NCI-H774 (cell line): Measurements from ENCODE around the gene SSH3.

Experiments used
- DNase-seq: peaks from one replicate; lab custom pipeline; 2025; lab: John Stamatoyannopoulos, UW

SSH3 gene

DNA sequence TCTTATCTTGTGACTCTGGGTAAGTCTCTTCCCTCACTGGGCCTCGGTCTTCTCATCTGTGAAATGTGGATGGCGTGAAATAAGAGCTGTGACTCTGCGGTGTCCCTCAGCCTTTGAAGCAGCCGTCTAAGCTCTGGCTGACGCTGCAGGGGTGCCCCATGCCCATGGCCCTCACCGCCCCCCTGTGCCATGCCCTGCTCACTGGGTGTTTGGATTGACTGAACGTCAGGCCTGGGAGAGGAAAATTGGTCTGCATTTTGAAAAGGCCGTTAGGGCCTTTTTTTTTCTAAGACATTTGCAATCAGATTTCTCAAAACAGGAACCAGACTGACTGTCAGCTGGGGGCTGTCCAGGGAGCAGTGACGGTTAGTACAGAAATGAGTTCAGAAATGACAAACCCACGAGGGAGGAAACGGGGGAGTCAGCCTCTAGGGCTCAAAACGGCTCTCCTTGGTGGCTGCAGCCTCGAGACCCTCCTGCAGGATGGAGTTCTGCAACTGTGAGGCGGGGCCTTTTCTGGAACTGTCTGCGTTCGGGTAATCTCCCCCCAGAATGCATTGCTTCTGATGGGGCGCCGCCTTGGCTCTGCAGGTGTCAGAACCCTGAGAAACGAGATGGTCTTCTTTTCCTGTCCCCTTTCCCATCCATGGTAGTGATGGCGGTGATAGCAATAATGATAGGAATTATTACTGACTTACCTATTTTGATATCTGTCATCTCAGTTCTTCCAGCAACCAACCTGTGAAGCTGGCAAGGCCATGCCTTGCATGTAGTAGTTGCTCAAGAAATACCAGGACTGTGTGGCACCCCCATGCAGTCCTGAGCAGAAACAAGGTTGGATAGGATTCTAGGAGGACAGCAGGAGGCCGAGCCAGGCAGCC, 35.0 kb upstream of the SSH3 start:
- no peak for DNase-seq

DNA sequence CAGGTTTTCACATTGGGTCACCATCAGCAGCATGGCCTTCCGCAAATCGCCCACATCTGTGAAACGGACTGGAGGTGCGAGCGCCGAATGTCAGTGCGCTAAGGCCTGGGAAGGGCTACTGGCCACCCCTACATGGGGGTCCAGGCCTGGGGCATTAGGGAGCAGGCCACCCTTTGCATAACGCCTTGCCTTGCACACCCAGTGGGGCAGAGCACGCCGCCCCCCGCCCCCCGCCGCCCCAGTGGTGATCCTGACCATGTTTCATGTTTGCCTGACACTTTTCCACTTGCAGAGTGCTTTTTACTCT, 34.4 kb upstream of the SSH3 start:
- DNase-seq: no peak

DNA sequence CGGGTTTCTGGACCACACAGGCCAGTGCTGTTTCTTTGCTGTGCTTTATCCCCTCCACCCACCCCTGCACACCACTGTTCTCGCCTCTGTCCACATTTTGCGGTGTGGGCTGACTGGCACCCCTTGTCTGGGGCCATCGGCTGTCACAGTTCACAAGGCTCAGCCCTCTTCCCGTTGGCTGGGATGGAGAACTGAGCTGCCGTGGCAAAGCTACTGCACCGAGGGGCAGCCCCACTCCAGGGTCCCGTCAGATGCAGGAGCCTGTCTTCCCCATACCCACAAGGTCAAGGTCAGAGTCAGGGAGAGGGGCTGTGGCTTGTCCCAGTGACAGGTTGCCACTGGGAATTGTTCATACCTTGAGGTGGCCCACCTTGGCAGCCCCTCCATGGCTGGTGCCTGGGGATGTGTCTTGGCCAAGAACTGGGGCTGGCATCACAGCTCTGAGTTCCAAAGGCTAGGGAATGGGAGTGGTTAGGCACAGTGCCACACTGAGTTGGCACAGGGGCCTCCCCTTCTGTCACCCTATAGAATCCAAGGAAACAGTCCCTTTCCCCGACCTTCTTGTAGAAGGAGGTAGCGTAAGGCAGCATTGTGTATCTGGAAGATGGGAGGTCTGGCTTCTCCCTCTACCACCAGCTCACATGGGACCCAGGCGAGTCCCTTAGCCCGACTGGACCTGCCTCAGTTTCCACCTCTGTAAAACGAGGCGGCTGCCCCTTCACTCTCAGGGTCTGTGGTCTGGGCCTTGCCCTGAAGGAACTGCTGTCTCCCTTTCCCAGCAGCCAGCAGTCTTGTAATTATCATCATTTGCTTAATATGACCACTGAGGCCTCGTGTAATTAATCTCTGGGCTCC, 33.7 kb upstream of the SSH3 start:
- no peak for DNase-seq

DNA sequence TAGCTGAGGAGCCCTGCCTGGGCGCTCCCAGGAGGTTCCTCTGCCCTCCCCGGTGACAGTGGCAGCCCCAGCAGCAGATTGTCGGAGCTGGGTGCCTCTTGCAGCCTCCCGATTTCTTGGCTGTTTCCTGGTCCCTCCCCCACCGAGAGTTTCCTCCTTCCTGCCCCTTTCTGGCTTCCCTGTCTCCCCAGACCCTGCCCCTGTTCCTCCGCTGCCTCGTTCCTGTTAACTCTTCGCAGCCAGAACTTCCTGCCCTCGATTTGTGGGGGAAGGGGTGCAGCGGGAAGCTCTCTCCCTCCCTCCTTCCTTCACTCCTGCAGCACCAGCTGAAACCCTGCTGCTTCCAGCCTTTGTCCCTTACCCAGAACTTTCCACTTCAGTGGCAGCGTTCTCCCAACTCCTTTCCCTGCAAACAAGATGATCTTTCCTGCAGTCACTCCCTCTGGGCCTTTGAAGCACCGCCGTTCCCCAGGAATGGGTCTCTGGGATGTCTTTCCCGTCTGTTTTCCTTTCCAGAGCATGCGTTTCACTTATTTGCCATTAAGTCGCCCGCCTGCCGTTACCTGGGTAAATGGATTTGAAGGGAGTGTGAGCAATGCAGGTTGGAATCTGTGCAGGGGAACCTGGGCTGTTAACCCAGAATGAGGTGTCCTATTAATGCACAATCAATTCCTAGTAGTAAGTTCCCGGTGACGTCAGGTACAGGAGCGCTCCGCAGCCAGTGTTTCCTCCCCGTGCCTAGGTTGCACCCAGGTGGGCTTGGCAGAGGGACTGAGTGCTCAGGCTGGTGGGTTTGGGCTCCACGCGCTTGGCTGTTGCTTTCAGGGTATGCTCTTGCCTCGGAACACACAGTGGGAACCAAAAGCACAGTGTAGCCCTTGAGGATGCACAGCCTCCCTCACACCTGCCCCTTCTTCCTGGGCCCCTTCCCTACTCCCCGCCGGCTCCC, 32.8 kb upstream of the SSH3 start:
- DNase-seq: no peak

DNA sequence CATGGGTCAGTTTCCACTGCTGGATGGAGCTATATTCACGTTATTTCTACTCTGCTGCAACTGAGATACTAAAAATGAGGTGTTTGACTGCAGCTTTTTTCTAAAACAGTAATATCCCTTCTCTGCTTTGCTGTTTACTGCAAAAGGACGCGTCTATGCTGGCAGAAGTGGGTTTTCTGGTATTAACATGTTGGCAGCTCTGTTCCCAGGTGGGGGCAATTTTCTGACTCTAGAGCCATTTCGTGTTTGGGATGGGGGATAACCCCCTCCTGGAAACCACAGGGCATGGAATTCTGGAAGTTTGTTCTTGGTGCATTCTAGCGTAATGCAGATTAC, 32.2 kb upstream of the SSH3 start:
- no peak for DNase-seq

DNA sequence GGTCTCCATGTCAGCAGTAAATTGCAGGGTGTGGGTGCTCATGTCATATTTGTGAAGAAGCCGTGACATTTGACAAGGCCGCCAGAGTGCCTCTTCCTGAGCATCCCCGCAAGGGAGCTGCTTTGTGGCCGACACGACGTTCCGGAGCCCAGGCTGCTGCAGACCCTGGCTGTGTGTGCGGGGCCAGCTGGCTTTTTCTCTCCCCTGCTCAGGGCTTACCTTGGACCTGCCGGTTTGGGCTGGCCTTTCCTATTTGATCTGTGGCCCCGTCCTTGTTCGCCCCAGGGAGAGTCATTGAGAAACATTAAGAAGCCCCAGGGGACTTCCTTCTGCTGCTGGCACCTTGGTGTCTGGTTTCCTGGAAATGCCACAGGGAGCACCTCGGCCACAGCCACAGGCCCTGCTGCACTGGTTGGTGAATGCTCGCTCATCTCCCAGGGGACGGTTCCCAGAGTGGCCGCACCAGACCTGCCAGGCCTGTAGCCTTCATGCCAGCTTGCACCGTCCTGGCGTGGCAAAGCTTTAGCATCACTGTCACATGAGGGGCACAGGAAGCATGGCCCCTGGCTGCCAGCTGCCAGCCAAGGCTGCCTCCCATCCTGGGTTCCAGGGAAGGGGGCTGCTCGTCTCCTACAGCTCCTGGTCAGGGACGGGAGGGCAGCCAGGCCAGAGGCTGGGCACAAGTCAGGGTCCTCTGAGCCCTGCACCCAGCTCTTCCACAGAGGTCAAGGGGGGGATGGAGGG, 31.6 kb upstream of the SSH3 start:
- DNase-seq: no peak

DNA sequence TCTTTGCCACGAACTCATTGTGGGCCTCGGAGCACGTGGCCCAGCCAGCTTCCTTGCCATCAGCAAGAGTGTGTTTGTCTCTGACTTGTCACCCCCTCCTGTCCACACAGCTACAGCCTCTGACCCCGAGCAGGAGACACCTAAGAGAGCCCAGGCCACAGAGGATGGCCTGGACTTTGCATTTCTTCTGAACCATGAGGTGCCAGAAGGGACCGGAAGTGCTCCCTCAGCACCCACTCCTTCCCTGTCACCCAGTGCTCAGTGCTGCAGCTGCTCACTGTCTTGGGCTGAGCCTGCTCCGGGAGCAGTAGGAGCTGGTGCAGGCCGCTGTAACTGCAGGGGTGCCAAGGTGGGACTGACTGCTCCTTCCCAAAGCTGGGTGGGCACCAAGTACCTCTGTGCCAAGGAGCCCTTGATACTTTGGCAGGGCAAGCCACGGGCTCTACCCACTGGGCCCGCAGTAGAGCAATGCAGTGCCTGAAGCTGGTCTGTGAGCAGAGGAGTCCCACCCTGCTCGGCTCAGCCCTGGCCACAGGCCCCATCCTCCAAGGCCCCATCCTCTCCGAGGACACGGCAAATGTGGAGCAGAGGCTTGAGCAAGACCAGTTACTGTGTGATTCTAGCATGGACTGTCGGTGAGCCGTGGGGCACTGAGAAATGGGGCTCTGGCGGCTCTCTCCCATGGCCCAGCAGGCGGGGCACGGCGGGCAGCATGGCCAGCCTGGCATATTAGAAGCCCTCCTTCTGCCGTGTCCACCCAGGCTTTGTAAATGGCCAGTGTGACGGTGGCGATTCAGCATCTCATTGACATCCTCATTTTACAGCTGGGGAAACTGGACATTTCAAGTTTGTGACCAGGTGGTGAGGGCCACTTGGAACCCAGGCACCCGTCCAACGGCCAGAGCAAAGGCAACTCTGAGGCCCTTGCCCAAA, 30.7 kb upstream of the SSH3 start:
- no peak for DNase-seq

DNA sequence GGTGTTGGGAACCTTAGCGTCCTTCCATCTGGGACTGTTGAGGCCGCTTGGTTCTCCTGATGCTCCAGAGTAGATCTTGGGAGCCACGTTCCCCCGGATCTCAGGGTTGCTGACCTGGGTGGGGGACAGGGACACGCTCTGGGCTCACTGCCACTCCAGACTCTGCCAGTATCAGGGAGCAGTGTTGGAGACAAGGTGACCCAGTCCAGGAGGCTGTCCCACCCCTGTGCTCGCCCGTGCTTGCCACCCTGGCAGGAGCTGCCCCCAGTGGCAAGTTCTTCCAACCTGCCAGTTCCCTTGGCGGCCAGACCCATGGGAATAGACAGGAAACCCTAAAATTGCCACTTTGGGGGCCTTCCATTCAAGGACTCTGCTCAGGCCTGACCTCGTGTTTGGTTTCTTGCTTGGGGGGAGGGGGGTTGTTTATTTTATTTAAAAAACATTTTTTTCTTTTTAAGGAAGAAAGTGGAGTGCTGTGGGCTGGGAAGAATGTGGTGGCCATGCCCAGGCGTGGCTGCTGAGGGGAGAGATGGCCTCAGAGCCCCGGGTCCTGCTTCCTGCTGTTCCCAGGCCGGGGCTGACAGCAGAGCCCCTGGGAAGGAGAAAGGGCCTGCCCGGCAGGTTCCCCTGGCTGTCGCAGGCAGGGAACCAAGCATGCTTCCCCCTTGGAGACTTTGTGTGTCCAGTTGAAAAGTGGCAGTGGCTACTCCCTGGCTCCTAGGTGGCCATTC, 29.9 kb upstream of the SSH3 start:
- no peak for DNase-seq

DNA sequence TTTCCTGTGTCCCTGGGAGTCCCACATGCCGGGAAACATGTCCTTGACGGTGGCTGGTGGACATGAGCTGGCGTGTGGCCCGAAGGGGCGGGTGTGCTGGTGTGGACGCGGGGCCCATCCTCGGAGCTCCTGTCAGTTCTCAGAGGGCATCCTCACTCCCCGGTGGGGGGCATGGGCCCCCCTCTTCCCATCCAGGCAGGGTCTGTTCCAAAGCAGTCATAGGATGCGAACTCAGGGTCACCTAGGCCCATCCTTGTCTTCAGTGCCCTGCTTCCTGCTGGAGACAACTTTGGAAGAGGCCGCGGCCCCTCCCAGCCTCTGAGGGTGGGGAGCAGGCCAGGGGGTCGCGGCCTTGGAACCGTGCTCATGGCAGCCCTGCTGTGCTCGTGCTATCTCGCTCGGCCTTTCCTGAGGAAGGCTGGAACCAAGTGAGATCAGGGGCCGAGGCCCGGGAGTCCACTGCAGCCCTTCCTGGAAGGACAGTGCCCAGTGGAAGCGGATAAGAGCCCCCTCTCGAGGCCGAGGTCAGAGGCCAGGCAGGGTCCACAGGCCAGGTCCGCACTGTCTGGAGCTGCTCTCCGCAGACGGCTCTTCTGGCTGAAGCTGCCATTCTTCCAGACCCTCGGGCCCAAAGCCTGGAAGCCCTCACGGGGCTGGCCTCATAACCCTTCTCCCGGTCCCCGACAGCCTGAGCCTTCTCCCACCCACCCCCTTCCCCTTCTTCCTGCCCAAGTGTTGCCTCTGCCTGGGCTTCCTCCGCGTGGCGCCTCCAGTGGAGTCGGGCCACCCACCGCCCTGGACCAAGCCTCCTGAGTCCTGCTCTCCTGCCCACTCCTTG, 28.3 kb upstream of the SSH3 start:
- DNase-seq: no peak

DNA sequence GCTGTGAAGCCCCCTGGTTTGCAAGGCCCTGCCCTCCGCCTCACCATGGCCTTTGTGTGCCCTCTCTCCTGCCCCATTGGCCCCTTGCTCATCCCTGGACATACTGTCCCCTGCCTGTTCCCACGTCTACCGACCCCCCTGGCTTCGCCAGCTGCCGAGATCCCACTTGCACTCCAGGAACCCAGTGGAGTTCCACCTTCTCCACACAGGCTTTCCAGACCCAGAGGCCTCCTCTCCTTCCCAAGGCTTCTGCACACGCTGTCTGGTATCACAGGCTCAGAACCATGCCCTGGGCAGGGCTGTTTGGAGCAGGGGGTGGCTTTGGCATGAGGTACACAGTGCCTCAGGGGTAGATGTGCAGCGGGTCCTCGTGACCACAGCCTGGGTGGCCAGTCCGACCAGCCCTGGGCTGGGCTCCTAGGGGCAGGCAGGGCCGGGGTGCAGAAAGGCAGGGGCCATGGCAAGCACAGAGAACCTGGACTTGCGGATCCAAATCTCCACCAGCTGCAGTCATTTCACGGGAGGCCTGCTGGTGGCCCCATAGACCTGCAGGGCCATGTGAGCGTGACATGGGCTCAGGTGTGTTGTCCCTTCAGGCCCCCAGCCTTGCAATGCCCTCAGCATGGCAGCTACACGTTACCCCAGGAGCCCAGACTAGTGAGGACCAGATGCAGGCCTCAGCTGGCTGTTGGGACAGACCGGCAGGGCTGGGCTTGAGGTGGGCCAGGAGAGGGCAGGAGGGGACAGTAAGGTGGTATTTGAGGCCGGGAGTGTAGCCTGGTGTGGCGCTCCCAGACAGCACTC, 27.5 kb upstream of the SSH3 start:
- DNase-seq: no peak

DNA sequence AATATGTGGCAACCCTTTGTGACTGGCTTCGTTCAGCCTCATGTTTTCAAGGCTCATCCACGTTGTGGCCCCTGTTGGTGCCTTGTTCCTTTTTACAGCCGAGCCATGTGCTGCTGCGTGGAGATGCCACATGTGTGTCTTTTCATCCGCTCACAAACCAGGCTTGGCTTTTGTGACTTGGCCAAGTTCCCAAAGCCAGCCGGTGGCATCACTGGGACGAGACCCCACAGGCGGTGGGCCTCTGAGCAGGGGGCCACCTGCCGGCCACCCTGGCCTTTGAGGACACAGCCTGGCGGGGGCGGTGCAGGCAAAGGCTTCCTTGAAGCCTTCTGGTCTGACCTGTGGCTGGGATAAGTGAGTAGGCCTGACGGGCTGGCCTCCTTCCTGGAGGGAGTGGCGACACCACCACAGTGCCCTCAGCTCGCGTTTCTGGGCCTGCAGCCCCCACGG, 26.5 kb upstream of the SSH3 start:
- no peak for DNase-seq

DNA sequence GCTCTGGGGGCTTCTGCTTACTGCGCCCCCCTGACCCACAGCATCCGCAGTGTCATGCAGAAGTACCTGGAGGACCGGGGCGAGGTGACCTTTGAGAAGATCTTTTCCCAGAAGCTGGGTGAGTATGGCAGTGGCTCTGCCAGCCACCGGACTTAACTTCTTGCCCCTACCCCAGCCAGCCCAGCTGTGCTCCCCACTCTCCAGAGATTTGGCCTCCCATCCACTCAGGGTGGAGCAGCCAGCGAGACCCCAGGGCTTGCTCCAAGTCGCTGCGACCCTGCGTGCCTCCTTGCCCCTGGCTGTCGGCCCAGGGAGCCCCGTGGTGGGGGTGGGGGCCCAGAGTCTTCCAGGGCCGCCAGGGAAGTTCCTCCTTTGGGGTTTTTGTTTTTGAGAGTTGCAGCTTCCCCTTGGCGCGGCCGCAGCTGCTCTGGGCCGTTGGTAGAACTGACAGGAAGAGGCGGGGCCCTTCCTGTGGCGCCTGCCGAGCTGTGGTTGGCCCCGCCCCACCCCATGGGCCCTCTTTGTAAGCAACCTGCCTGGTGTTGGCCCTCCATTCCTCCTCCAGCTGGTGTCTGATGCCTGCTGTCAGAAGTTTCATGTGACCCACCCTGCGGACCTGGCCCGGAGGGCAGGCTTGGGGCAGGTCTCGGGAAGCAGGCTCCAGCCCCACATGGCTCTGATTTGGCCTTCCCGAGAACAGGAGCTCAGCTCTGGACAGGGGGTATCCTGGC, 25.9 kb upstream of the SSH3 start:
- peak; percentile 41 for DNase-seq

DNA sequence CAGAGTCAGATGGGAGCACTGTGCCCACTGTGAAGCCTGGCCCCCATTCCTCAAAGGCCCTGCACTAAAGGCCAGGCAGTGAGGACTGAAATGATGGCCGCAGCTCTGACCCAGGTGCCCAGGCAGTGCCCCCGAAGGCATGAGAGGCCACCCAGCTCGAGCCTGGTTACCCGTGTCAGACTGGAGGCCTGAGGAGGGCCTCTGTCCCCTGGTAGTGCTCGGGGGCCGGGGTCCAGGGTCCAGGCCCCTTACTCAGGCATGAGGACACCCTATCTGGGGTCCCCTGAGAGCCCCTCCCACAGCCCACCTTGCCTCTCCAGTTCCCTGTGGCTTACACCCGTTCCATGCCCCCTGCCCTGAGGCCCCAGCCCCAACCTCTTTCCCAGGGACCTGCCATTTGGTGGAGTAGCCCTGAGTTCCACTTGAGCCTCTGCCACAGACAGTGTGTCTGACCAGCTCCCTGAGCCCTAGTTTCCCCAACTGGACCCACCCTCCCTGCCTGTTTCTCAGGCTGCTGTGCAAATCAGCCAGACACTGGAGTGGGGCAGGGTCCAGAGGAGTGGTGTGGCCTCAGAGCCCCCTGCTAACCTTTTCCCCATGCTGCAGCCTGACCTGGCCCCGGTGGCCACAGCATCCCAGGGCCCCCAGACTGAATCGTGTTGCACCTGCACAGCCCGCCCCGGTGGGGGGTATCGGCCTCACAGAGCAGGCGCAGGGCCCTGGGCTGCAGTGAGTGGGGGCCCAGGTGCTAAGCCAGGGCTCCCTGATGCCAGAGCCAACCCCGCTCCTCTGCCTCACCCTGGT, 25.0 kb upstream of the SSH3 start:
- DNase-seq: no peak

DNA sequence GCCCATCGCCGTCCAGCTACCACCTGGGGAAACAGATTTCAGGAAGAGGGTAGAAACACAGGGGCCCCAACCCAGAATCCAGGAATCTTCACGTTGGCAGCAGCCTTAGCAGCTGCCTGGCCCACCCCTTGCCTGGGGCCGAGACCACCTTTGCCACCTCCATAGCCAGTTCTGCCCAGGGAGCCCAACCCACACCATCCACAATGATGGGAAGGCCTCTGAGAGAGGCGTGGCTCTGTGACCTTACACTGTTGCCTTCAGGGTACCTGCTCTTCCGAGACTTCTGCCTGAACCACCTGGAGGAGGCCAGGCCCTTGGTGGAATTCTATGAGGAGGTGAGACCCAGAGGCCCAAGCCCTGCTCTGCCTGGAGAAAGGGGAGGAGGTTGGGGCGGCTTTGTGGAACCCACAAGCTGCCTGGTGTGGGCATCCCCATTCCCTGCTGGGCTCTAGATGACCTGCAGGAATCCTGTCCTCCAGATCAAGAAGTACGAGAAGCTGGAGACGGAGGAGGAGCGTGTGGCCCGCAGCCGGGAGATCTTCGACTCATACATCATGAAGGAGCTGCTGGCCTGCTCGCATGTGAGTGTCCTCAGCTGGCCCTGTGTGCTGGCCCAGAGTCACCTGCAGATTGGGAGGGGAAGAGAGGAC, 24.3 kb upstream of the SSH3 start:
- no peak for DNase-seq

DNA sequence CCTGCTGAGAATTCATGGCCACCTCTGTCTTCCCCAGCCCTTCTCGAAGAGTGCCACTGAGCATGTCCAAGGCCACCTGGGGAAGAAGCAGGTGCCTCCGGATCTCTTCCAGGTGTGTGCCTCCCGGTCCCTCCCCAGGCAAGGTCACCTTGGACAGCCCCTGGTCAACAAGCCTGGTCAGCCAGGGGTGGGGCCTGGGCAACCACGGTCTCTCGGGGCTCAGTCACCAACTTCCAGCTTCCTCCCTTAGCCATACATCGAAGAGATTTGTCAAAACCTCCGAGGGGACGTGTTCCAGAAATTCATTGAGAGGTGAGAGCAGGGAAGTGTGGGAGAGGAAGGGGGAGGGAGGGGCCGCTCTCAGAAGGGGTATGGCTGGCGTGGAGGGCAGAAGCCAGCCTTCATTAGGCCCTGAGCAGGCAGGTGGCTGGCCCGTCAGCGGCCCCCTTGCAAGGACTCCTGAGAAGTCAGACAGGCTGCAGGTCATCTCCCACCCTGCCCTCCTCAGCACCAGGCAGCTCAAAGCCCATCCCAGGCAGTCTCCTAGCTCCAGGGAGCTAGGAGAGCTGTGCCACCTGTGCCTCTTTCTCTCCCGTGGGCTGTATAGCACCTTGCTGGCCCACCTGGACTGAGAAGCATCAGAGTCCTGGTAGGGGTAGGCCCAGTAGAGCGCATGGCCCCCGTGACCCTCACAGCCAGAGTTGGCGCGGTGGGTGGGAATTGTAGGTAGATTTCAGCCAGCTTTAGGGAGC, 23.6 kb upstream of the SSH3 start:
- DNase-seq: no peak
